ENCODE results near the gene CPXM2.
A peak's percentile ranks its signal among the peaks of the same experiment; 100 is the strongest.

The CPXM2 gene

GRCh38 chr10:123766761-123767160 is 124.8 kb downstream of the CPXM2 start:
- H3K9ac ChIP-seq (ENCODE audit: low read depth, low read length): no peak overlapping the region
- H3K27ac ChIP-seq (ENCODE audit: low read depth, low read length): no peak overlapping the region
- no peaks in the 10 kb centered on the region for H3K27me3 ChIP-seq (ENCODE audit: insufficient read depth, low read length)
- H3K4me3 ChIP-seq (ENCODE audit: low read length): no peak overlapping the region
- H3K9me3 ChIP-seq (ENCODE audit: insufficient read depth, low read depth, low read length): no peaks in the 10 kb centered on the region
- no peaks in the 10 kb centered on the region for H3K4me1 ChIP-seq (ENCODE audit: insufficient read depth, low read length)
- WGBS: 91% methylated on average over 8 of the region's 8 CpGs
- no peaks in the 10 kb centered on the region for H3K36me3 ChIP-seq (ENCODE audit: insufficient read depth, low read length)

- Histone ChIP-seq H3K4me3 (ENCODE audit: low read length) (no peak overlapping the region), H3K36me3 (ENCODE audit: insufficient read depth, low read length) (no peaks in the 10 kb centered on the region), H3K27ac (ENCODE audit: low read depth, low read length) (no peak overlapping the region), H3K9me3 (ENCODE audit: insufficient read depth, low read depth, low read length) (no peaks in the 10 kb centered on the region), H3K4me1 (ENCODE audit: insufficient read depth, low read length) (no peaks in the 10 kb centered on the region), H3K27me3 (ENCODE audit: insufficient read depth, low read length) (no peaks in the 10 kb centered on the region), H3K9ac (ENCODE audit: low read depth, low read length) (no peak overlapping the region)
- 93% methylated on average over 3 of the region's 3 CpGs for WGBS
Measured at GRCh38 chr10:123766012-123766411, 125.6 kb downstream of the CPXM2 start.

GRCh38 chr10:123761666-123762230 is 129.9 kb downstream of the CPXM2 start:
- Histone ChIP-seq H3K27ac (ENCODE audit: low read depth, low read length) (no peak overlapping the region), H3K4me3 (ENCODE audit: low read length) (no peak overlapping the region), H3K9ac (ENCODE audit: low read depth, low read length) (no peak overlapping the region), H3K27me3 (ENCODE audit: insufficient read depth, low read length) (no peaks in the 10 kb centered on the region), H3K9me3 (ENCODE audit: insufficient read depth, low read depth, low read length) (no peaks in the 10 kb centered on the region), H3K4me1 (ENCODE audit: insufficient read depth, low read length) (0 out of 2 replicates have a peak, but pooled peaks cover 6% of the 10 kb centered on the region), H3K36me3 (ENCODE audit: insufficient read depth, low read length) (no peaks in the 10 kb centered on the region)
- 91% methylated on average over 23 of the region's 23 CpGs for WGBS

GRCh38 chr10:123761038-123761428 is 130.6 kb downstream of the CPXM2 start:
- 91% methylated on average over 10 of the region's 10 CpGs for WGBS
- no peak overlapping the region for H3K27ac ChIP-seq (ENCODE audit: low read depth, low read length)
- H3K9ac ChIP-seq (ENCODE audit: low read depth, low read length): no peak overlapping the region
- no peaks in the 10 kb centered on the region for H3K9me3 ChIP-seq (ENCODE audit: insufficient read depth, low read depth, low read length)
- H3K27me3 ChIP-seq (ENCODE audit: insufficient read depth, low read length): no peaks in the 10 kb centered on the region
- 0 out of 2 replicates have a peak, but pooled peaks cover 7% of the 10 kb centered on the region for H3K4me1 ChIP-seq (ENCODE audit: insufficient read depth, low read length)
- H3K4me3 ChIP-seq (ENCODE audit: low read length): no peak overlapping the region
- H3K36me3 ChIP-seq (ENCODE audit: insufficient read depth, low read length): no peaks in the 10 kb centered on the region

GRCh38 chr10:123760356-123761037 is 131.1 kb downstream of the CPXM2 start:
- Histone ChIP-seq H3K4me3 (ENCODE audit: low read length) (no peak overlapping the region), H3K36me3 (ENCODE audit: insufficient read depth, low read length) (no peaks in the 10 kb centered on the region), H3K27ac (ENCODE audit: low read depth, low read length) (no peak overlapping the region), H3K27me3 (ENCODE audit: insufficient read depth, low read length) (no peaks in the 10 kb centered on the region), H3K9ac (ENCODE audit: low read depth, low read length) (no peak overlapping the region), H3K4me1 (ENCODE audit: insufficient read depth, low read length) (peaks cover 13% of the 10 kb centered on the region), H3K9me3 (ENCODE audit: insufficient read depth, low read depth, low read length) (no peaks in the 10 kb centered on the region)
- 84% methylated on average over 9 of the region's 10 CpGs for WGBS

- Histone ChIP-seq H3K9me3 (ENCODE audit: insufficient read depth, low read depth, low read length) (no peaks in the 10 kb centered on the region), H3K36me3 (ENCODE audit: insufficient read depth, low read length) (no peaks in the 10 kb centered on the region), H3K4me1 (ENCODE audit: insufficient read depth, low read length) (peaks cover 22% of the 10 kb centered on the region), H3K4me3 (ENCODE audit: low read length) (no peak overlapping the region), H3K27ac (ENCODE audit: low read depth, low read length) (no peak overlapping the region), H3K27me3 (ENCODE audit: insufficient read depth, low read length) (no peaks in the 10 kb centered on the region), H3K9ac (ENCODE audit: low read depth, low read length) (no peak overlapping the region)
- WGBS: 84% methylated on average over 8 of the region's 8 CpGs
Measured at GRCh38 chr10:123759501-123760031, 132.0 kb downstream of the CPXM2 start.

GRCh38 chr10:123759041-123759440 is 132.6 kb downstream of the CPXM2 start:
- 95% methylated on average over 7 of the region's 7 CpGs for WGBS
- H3K9ac ChIP-seq (ENCODE audit: low read depth, low read length): no peak overlapping the region
- H3K27me3 ChIP-seq (ENCODE audit: insufficient read depth, low read length): no peaks in the 10 kb centered on the region
- H3K27ac ChIP-seq (ENCODE audit: low read depth, low read length): no peak overlapping the region
- no peaks in the 10 kb centered on the region for H3K9me3 ChIP-seq (ENCODE audit: insufficient read depth, low read depth, low read length)
- no peaks in the 10 kb centered on the region for H3K36me3 ChIP-seq (ENCODE audit: insufficient read depth, low read length)
- no peak overlapping the region for H3K4me3 ChIP-seq (ENCODE audit: low read length)
- H3K4me1 ChIP-seq (ENCODE audit: insufficient read depth, low read length): peaks cover 26% of the 10 kb centered on the region

- Histone ChIP-seq H3K27ac (ENCODE audit: low read depth, low read length) (no peak overlapping the region), H3K27me3 (ENCODE audit: insufficient read depth, low read length) (no peaks in the 10 kb centered on the region), H3K9me3 (ENCODE audit: insufficient read depth, low read depth, low read length) (no peaks in the 10 kb centered on the region), H3K4me1 (ENCODE audit: insufficient read depth, low read length) (peaks cover 26% of the 10 kb centered on the region), H3K9ac (ENCODE audit: low read depth, low read length) (no peak overlapping the region), H3K4me3 (ENCODE audit: low read length) (no peak overlapping the region), H3K36me3 (ENCODE audit: insufficient read depth, low read length) (no peaks in the 10 kb centered on the region)
- 89% methylated on average over 6 of the region's 6 CpGs for WGBS
Measured at GRCh38 chr10:123757853-123758252, 133.8 kb downstream of the CPXM2 start.

- 51% methylated on average over 2 of the region's 2 CpGs for WGBS
- peak overlapping the region; percentile 32; the same call in 1 of the 2 replicates for H3K27ac ChIP-seq (ENCODE audit: low read depth, low read length)
- H3K4me3 ChIP-seq (ENCODE audit: low read length): no peak overlapping the region
- peaks cover 4% of the 10 kb centered on the region; the same call in 1 of the 2 replicates for H3K9me3 ChIP-seq (ENCODE audit: insufficient read depth, low read depth, low read length)
- peaks cover 26% of the 10 kb centered on the region for H3K4me1 ChIP-seq (ENCODE audit: insufficient read depth, low read length)
- H3K27me3 ChIP-seq (ENCODE audit: insufficient read depth, low read length): no peaks in the 10 kb centered on the region
- H3K36me3 ChIP-seq (ENCODE audit: insufficient read depth, low read length): no peaks in the 10 kb centered on the region
- H3K9ac ChIP-seq (ENCODE audit: low read depth, low read length): no peak overlapping the region
Measured at GRCh38 chr10:123755061-123755460, 136.5 kb downstream of the CPXM2 start.

- H3K27me3 ChIP-seq (ENCODE audit: insufficient read depth, low read length): no peaks in the 10 kb centered on the region
- no peaks in the 10 kb centered on the region for H3K36me3 ChIP-seq (ENCODE audit: insufficient read depth, low read length)
- peaks cover 4% of the 10 kb centered on the region; the same call in 1 of the 2 replicates for H3K9me3 ChIP-seq (ENCODE audit: insufficient read depth, low read depth, low read length)
- H3K27ac ChIP-seq (ENCODE audit: low read depth, low read length): no peak overlapping the region
- peaks cover 20% of the 10 kb centered on the region for H3K4me1 ChIP-seq (ENCODE audit: insufficient read depth, low read length)
- WGBS: 91% methylated on average over 4 of the region's 4 CpGs
- no peak overlapping the region for H3K4me3 ChIP-seq (ENCODE audit: low read length)
- no peak overlapping the region for H3K9ac ChIP-seq (ENCODE audit: low read depth, low read length)
Measured at GRCh38 chr10:123754123-123754522, 137.5 kb downstream of the CPXM2 start.

GRCh38 chr10:123751342-123752134 is 140.1 kb downstream of the CPXM2 start:
- H3K4me3 ChIP-seq (ENCODE audit: low read length): no peak overlapping the region
- 95% methylated on average over 10 of the region's 10 CpGs for WGBS
- H3K4me1 ChIP-seq (ENCODE audit: insufficient read depth, low read length): peaks cover 25% of the 10 kb centered on the region
- no peaks in the 10 kb centered on the region for H3K27me3 ChIP-seq (ENCODE audit: insufficient read depth, low read length)
- no peaks in the 10 kb centered on the region for H3K36me3 ChIP-seq (ENCODE audit: insufficient read depth, low read length)
- H3K9ac ChIP-seq (ENCODE audit: low read depth, low read length): no peak overlapping the region
- H3K9me3 ChIP-seq (ENCODE audit: insufficient read depth, low read depth, low read length): peaks cover 4% of the 10 kb centered on the region; the same call in 1 of the 2 replicates
- H3K27ac ChIP-seq (ENCODE audit: low read depth, low read length): no peak overlapping the region

Measured in HUES64 (cell line).